Heart left ventricle (tissue), 16 donors: ENCODE results near the gene IQCN. TPM values are rescaled to one million over a fixed set of nuclear protein-coding genes. Genes with fewer than 3 reads are reported as not detected.

Source experiments
- ATAC-seq, 4 donors: fragments of 200-7000 bp; cut with Tn5 transposase; one replicate each; pipeline ENCODE4 v1.9.1; 2020 to 2022; ENCODE audit warnings: moderate library complexity in 4 of 4, mild to moderate bottlenecking in 3 of 4, moderate number of reproducible peaks in 1 of 4
- DNase-seq, 5 donors: peaks; one replicate each; pipeline ENCODE4 v3.0.0-alpha.2; 2020
- H3K27ac ChIP-seq, 12 donors: fragments of 200-600 bp; sonication (generic) in 4 of 12; one replicate each; pipeline versions ENCODE4 v1.5.0 to v1.8.0; 2016 to 2022; ENCODE audit warnings: mild to moderate bottlenecking in 2 of 12
- H3K27me3 ChIP-seq, 9 donors: fragments of 200-600 bp; sonication (generic) in 2 of 9; one replicate each; pipeline versions ENCODE4 v1.5.1 to v1.8.0; 2016 to 2022; ENCODE audit warnings: mild to moderate bottlenecking in 3 of 9
- H3K36me3 ChIP-seq, 9 donors: fragments of 200-600 bp; sonication (generic) in 2 of 9; one replicate each; pipeline versions ENCODE4 v1.5.0 to v1.8.0; 2018 to 2022; ENCODE audit warnings: mild to moderate bottlenecking in 2 of 9
- H3K4me1 ChIP-seq, 12 donors: fragments of 200-600 bp; sonication (generic) in 4 of 12; one replicate each; pipeline versions ENCODE4 v1.5.0 to v1.8.0; 2016 to 2022; ENCODE audit warnings: mild to moderate bottlenecking in 3 of 12
- H3K4me3 ChIP-seq, 12 donors: fragments of 200-600 bp; sonication (generic) in 4 of 12; one replicate each; pipeline versions ENCODE4 v1.5.0 to v1.8.0; 2017 to 2022; ENCODE audit warnings: mild to moderate bottlenecking in 9 of 12, moderate library complexity in 4 of 12
- H3K9me3 ChIP-seq, 12 donors: fragments of 200-600 bp; sonication (generic) in 4 of 12; one replicate each; pipeline versions ENCODE4 v1.5.0 to v1.8.0; 2016 to 2022; ENCODE audit warnings: mild to moderate bottlenecking in 1 of 12
- POLR2A ChIP-seq, 2 donors: fragments of 450-650 bp; IDR thresholded peaks; one replicate each; pipeline ENCODE4 v1.6.1; 2017; ENCODE audit warnings: antibody characterized with exemption in 2 of 2, mild to moderate bottlenecking in 2 of 2, moderate library complexity in 2 of 2
- WGBS, 4 donors: extraction: QIAGEN DNeasy Blood & Tissue Kit in 2 of 4; methylation state at CpG; one replicate each; pipeline versions ENCODE4 v1.1.5 to v1.1.7; 2013 to 2018; 5-methylcytosine and 5-hydroxymethylcytosine counted together
- intact Hi-C, 10 donors: fragments of 100-400 bp; cut with DNase I; formaldehyde crosslinking; loops; one replicate each; pipeline versions ENCODE4 v1.11.1 to v1.14.2; 2022
- polyA plus RNA-seq, 2 donors: library from polyadenylated mRNA; stranded (reverse); fragments of 200-250 nt; gene quantifications; one replicate each; pipeline ENCODE4 v1.2.3, GENCODE V29; 2013
- total RNA-seq, 9 donors: library from RNA; depleted of rRNA in 2 of 9; stranded (reverse); fragments of >200 nt in 2 of 9; fragmentation: NEBNext Ultra II Directional in 3 of 9; extraction: Animal tissue kit (Norgen Biotek cat#: 25700) in 3 of 9; gene quantifications; one replicate each; pipeline versions ENCODE4 v1.1.0 to v1.2.4, GENCODE V29; 2016 to 2023
- TF ChIP-seq, protein P1 (sequence below), 12 donors: fragments of 200-600 bp; sonication (generic) in 4 of 12; IDR thresholded peaks; one replicate each; pipeline versions ENCODE4 v1.5.0 to v1.8.0; 2018 to 2022; ENCODE audit warnings: antibody characterized with exemption in 12 of 12, mild to moderate bottlenecking in 5 of 12
- donor health status: ischemic (EF 13 %, LVEDD 7.1; RV severe dilation, severe dysfunction).
- donor health status: healthy with polysubstance abuse.
- donor health status: DM: no; HTN: yes; CAD: no.
- donor health status: DM: no; HTN: no; CAD: no.
- donor health status: ischemic (EF 25% LVEDD 6.9; RV normal size, moderate dysfunction).
- donor health status: ischemic (EF 25% LVEDD 5.7; RV mildly dilated, moderate dysfunction).
- donor health status: healthy.
- donor health status: DM: yes; HTN: yes; CAD: no.
- donor health status: ischemic (EF 35%, LVEDD 5.7; RV mildly dilated, moderate dysfunction).
- donor health status: nonischemic (EF 11% LVEDD 7.7; RV severe dilation, severe dysfunction).
- donor health status: DM: yes; HTN: yes; CAD: no.
- donor health status: PGD.
- donor health status: ischemic (EF 29% LVEDD 5.4; RV normal size, mild dysfunction).
- donor health status: nonischemic (EF 23%, LVEDD 6.1; RV moderate dilation, normal function).

The IQCN gene
- total and polyA plus RNA-seq, 11 donors, result 0.24 to 2.8 (median 0.75) TPM

DNA sequence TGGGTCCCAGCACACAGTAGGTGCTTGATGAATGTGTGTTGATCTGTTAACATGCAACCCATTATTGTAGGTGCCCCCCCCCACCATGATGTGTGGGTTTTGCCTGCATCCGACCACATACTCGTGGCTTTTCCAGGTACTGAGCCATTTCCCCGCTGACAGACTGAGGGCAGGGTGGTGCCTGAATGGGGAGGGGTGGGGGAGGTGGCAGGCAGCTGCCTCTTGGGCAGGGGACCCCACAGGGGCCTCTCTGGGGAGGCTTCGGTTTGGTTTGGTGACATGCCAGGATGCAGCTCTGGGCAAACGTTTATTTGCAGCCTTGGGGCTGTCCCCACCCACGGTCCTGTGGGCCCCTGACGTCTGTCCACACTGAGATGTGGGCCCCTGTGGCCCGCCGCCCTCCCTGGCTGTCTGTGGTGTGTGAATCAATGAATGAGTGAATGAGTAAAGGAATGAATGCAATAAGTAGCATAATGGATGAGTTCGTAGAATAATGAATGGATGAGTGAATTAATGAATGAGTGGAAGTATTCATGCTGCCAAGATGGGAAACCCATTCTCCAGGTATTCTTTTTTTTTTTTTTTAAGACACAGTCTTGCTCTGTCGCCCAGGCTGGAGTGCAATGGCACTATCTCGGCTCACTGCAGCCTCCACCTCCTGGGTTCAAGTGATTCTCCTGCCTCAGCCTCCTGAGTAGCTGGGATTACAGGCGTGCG is 16.2 kb upstream of the IQCN start:
- Histone ChIP-seq H3K27ac (peak overlapping the region in 11 of 12 donors; percentile 96 to 100 (median 99)), H3K4me3 (peak overlapping the region in 1 of 12 donors; percentile 77), H3K9me3 (no peaks in the 10 kb centered on the region), H3K36me3 (no peaks in the 10 kb centered on the region), H3K27me3 (no peaks in the 10 kb centered on the region), H3K4me1 (peaks cover 0 to 43% (median 22%) of the 10 kb centered on the region in 12 donors)
- no peak for TF ChIP-seq POLR2A (IDR thresholded peaks at IDR 0.05)
- TF ChIP-seq, protein P1, sequence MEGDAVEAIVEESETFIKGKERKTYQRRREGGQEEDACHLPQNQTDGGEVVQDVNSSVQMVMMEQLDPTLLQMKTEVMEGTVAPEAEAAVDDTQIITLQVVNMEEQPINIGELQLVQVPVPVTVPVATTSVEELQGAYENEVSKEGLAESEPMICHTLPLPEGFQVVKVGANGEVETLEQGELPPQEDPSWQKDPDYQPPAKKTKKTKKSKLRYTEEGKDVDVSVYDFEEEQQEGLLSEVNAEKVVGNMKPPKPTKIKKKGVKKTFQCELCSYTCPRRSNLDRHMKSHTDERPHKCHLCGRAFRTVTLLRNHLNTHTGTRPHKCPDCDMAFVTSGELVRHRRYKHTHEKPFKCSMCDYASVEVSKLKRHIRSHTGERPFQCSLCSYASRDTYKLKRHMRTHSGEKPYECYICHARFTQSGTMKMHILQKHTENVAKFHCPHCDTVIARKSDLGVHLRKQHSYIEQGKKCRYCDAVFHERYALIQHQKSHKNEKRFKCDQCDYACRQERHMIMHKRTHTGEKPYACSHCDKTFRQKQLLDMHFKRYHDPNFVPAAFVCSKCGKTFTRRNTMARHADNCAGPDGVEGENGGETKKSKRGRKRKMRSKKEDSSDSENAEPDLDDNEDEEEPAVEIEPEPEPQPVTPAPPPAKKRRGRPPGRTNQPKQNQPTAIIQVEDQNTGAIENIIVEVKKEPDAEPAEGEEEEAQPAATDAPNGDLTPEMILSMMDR (IDR thresholded peaks at IDR 0.05), result no peak
- 39 to 52% (median 41%) methylated on average over 14 of the region's 14 CpGs for whole genome bisulfite sequencing, 4 donors
- ATAC-seq (no peak), DNase-seq (no peak)
- intact Hi-C loops, result loop anchor here in 1 of 10 donors (1.0 kb wide), 1 partner anchor 8 kb away; no protein-coding TSS in a partner anchor

DNA sequence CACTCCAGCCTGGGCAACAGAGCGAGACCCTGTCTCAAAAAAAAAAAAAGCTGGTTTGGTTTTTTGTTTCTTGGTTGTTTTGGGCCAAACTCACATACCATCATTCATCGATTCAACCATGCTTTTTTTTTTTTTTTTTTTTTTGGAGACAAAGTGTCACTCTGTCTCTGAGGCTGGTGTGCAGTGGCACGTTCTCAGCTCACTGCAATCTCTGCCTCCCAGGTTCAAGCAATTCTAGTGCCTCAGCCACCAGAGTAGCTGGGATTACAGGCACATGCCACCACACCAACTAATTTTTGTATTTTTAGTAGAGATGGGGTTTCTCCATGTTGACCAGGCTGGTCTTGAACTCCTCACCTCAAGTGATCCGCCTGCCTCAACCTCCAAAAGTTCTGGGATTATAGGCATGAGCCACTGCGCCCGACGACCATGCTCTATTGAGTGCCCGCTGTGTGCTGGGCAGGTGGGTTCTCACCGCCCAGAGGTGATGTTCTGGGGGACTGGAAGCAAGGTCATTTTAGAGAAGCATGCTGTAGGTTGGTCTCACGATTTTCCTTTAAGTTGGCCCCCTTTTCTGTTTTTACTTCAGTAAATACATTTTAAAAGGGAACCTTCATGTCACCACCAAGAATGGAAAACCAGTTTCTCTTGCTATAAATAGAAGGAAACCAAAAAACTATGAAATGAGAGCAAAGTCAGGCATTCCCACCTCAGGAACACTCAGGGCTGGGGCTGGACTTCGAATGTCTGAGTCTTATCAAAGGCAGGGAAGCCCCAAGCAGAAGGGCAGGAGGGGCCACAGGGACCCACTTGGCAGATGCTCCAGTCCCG is 15.4 kb upstream of the IQCN start:
- peaks cover 0 to 49% (median 24%) of the 10 kb centered on the region in 12 donors for H3K4me1 ChIP-seq
- no peaks in the 10 kb centered on the region for H3K9me3 ChIP-seq
- H3K27ac ChIP-seq, result peak overlapping the region in 11 of 12 donors; percentile 96 to 100 (median 99)
- DNase-seq (no peak), ATAC-seq (no peak)
- WGBS, 4 donors, result 60 to 69% (median 62%) methylated on average over 12 of the region's 12 CpGs
- intact Hi-C loops, result loop anchor here in 1 of 10 donors (10.0 kb wide), 1 partner anchor 125 kb away; the partner anchor contains the start of gene SSBP4
- TF ChIP-seq, protein P1 (IDR thresholded peaks at IDR 0.05), result no peak
- no peak for TF ChIP-seq POLR2A (IDR thresholded peaks at IDR 0.05)
- no peaks in the 10 kb centered on the region for H3K27me3 ChIP-seq
- no peak overlapping the region for H3K4me3 ChIP-seq
- no peaks in the 10 kb centered on the region for H3K36me3 ChIP-seq

DNA sequence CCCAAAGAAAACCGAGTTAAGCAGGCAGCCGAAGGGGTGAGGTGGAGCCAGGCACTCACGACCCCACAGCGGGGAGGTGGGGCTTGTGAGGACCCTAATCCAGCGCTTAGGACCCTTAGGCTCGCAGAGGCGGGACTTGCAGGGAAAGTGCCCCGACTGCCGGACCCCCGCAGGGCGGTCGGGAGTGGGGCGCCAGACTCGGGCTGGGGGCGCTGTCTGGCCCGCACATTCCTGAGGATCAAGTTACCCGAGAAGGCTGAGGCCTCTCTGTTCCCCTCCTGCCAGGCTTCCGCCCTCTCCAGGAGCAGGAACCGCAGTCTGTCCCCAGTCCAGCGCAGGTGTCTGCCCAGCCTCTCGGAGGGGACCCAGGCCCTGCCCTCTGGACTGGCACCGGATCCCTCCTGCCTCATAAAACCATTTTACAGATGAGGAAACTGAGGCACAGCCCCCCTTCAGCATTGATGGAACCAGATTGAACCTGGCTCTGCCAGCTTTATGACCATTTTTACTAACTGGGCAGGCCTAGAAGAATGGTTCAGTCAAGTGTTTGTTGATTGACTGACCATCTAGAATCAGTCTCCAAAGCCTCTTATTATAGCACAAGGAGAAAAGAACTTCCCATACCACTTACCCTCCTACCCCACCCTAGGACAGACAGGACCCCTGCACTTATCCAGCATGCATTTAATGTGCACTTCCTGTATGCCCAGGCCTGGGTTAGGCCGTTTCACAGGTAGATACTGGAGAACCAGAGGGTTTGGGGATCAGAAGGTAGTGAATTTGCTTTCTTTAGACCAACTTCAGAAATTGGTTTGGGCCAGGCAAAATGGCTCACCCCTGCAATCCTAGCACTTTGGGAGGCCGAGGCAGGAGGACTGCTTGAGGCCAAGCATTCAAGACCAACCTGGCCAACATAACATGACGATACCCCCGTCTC is 13.9 kb upstream of the IQCN start:
- no peak for TF ChIP-seq POLR2A (IDR thresholded peaks at IDR 0.05)
- TF ChIP-seq, protein P1 (IDR thresholded peaks at IDR 0.05), result no peak
- 70 to 81% (median 74%) methylated on average over 15 to 26 of the region's 26 CpGs for WGBS, 4 donors

More for the DNA sequence above, 13.9 kb upstream of the IQCN start:
- Histone ChIP-seq H3K27me3 (no peaks in the 10 kb centered on the region), H3K4me3 (no peak overlapping the region), H3K36me3 (no peaks in the 10 kb centered on the region), H3K9me3 (no peaks in the 10 kb centered on the region), H3K4me1 (peaks cover under 1 to 40% (median 24%) of the 10 kb centered on the region in 12 donors), H3K27ac (peak overlapping the region in 1 of 12 donors; percentile 99)
- DNase-seq (peak in 1 of 5 donors; percentile 16), ATAC-seq (no peak)
- intact Hi-C loops, result loop anchor here in 1 of 10 donors (10.0 kb wide), 1 partner anchor 127 kb away; the partner anchor contains the start of gene SSBP4
